GM19455 (cell line): Measurements from ENCODE around the gene RHOXF2.
"Not testable (repeated sequence)": the region's sequence is repeated elsewhere in the genome, so short reads cannot be mapped to it uniquely, and the experiment has no call there.

Source experiments
- ATAC-seq: cut with Tn5 transposase; IDR thresholded peaks from one replicate; pipeline ENCODE4 v1.9.1; 2021; ENCODE audit not compliant: unreplicated experiment

Gene RHOXF2, protein sequence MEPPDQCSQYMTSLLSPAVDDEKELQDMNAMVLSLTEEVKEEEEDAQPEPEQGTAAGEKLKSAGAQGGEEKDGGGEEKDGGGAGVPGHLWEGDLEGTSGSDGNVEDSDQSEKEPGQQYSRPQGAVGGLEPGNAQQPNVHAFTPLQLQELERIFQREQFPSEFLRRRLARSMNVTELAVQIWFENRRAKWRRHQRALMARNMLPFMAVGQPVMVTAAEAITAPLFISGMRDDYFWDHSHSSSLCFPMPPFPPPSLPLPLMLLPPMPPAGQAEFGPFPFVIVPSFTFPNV

DNA sequence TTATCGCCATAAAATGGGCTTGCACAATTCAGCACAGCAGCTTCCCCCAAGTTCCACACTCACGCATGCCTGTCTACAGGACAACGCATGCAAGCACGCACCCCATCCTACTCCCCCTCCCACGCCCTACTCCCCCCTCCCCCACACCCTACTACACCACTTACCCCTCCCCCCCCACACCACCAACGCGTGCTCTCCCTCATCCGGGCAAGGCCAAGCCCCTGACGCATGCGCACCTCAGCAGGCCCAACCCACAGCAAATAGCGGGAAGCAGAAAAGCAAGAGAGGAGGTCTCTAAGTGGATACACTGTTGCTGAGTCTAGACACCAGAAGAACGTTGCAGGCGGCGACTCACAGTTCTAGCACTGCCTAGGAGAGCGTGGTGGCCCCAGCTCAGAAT lies at the start of gene RHOXF2:
TSS of gene RHOXF2 (plus strand) at position 301 of the 400 bp plus-strand sequence. CDS start 138 bp downstream, outside the sequence.
- not testable (repeated sequence) for ATAC-seq

DNA sequence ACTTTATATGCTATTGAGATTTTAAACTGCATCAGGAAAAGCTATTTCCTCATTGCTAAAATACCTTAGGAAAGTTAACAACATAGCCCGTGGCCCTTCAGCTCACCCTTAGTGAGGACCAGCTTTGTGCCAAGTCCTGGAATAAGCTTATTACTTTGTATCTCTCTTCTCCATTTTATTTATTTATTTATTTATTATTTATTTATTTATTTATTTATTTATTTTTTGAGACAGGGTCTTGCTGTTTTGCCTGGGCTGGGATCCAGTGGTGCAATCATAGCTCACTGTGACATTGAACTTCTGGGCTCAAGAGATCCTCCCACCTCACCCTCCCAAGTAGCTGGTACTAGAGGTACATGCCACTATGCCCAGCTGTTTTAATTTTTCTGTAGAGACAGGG lies 49.0 kb upstream of the RHOXF2 start:
- no peak for ATAC-seq

GRCh38 chrX:120111611-120112010 lies 46.8 kb upstream of the RHOXF2 start:
- ATAC-seq: no peak

DNA sequence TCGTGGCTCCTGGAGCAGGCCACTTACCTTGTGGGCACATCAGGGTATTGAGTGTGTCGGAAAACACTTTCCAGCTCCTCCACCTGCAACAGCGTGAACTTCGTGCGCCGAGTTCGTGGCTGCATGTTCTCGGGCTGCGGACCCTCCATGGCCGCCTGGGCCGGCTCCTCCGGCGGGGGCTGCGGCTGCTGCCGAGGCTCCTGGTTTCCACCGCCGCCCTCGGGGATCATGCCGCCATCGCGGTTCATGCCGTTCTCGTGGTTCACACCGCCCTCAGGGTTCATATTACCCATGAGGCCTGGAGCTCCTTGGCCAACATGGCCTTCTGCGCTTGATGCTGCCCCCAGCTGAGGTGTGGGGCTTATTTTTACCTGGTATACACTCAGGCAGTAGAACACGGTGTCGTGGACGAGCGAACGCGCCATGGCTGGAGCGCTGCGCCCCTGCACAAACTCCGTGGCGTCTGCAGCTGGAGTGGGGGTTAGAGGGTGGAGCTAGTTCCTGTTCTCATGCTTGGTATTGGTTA lies 42.9 kb upstream of the RHOXF2 start, which contains the start of gene RHOXF1:
TSS of gene RHOXF1 (minus strand) at position 476 of the 526 bp plus-strand sequence. CDS start at position 425, 51 bp downstream.
- no peak for ATAC-seq

DNA sequence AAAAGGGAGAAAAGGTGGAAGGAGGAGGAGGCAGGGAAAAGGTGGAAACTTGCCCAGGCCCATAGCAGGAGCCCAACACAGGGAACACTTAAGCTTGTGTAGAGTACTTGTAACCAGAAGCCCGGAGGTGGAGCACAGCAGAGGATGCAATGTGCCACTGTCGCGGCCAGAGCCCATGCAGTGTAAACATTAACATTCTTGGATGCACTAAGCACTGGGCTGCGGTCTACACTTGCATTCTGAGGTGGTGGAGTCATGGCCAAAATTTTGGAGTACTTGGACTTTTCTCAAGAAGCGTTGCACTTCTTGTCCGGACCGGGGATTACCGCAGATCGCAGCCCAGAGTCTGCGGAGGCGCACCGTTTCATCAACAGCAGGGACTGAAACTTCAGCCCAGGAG lies 38.2 kb upstream of the RHOXF2 start:
- ATAC-seq: no peak

GRCh38 chrX:120125444-120125843 lies 33.0 kb upstream of the RHOXF2 start:
- ATAC-seq: no peak

DNA sequence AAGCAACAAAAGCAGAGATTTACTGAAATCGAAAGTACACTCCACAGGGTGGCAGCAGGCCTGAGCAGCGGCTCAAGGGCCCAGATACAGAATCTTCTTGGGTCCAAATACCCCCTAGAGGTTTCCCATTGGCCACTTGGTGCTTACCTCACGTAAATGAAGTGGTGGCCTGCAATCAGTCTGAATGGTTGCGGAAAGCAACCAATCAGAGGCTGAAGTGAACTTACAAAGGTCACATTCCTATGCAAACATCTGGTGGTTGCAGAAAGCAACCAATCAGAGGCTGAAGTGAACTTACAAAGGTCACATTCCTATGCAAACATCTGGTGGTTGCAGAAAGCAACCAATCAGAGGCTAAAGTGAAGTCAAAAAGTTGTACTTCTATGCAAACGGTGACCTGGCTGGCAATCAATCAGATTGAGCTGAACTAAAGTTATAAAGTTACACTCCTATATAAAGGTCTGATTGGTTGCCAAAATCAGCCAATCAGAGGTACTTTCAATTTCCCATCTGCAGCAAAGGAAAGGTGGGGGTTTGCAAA lies 30.0 kb upstream of the RHOXF2 start:
- not testable (repeated sequence) for ATAC-seq

GRCh38 chrX:120136128-120136527 lies 22.3 kb upstream of the RHOXF2 start:
- ATAC-seq: no peak

DNA sequence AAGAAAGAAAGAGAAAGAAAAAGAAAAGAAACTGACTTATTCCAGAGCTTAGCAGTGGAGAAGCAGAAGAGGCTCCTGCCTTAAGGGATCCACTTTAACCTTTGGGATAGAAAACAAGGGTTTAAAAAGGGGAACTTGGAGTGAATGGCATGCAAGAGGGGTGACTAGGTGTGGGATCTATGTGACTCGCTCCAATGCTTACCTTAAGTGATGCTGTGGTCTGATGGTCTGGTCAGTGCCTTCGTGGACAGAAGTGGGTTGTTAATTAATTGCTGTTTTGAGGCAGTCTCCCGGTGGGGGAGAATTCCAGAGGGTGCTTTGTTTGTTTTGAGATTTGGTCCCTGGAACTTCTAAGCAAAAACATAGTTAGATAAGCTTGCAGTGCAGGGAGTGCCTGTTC lies 21.6 kb upstream of the RHOXF2 start:
- no peak for ATAC-seq

DNA sequence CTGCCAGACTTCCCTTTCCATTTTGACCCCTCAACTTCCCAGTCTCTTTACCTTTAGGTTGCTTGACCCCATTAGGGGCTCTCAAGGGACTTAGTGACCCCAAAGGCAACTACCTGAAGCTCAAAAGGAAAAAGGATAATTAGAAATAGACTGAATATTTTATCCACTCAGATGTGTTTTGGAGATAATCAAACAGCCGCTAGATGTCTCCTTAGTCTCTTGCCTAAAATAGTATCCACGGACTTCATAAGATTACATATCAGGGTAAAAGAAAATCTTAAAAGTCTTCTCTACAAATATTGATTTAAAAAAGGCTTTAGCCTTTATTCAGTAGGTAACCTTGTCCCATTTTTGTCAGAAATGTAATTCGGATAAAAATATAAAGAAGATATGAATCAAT lies 21.0 kb upstream of the RHOXF2 start:
- no peak for ATAC-seq

DNA sequence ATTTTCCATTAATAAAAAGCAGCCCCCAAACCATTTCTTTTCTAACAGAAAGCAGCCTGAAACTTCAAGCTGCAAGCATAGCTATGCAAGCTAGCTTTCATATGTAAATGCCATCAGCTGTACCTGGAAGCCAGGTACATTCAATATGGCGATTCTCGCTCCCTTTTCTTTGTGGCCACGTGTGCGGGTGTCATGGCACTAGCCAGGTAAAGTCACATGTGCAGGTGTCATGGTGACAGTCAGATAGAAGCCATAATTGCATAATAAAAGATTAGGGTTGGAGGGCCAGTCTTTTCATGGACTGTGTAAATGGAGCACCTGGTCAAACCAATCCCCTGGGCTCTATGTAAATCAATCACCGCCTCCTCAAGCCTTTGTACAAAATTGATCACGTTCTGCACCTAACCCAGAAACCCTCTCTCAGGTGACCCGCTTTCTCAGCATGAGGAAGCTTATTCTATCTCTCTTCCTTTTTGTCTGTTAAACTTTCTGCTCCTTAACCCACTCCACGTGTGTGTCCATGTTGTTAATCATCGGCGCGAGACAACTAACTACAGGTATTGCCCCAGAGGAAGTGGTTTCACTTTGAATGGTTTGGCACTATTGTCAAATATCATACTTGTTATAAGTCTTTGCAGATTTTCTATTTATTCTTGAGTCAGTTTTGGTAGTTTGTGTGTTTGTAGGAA lies 18.0 kb upstream of the RHOXF2 start:
- ATAC-seq: no peak

DNA sequence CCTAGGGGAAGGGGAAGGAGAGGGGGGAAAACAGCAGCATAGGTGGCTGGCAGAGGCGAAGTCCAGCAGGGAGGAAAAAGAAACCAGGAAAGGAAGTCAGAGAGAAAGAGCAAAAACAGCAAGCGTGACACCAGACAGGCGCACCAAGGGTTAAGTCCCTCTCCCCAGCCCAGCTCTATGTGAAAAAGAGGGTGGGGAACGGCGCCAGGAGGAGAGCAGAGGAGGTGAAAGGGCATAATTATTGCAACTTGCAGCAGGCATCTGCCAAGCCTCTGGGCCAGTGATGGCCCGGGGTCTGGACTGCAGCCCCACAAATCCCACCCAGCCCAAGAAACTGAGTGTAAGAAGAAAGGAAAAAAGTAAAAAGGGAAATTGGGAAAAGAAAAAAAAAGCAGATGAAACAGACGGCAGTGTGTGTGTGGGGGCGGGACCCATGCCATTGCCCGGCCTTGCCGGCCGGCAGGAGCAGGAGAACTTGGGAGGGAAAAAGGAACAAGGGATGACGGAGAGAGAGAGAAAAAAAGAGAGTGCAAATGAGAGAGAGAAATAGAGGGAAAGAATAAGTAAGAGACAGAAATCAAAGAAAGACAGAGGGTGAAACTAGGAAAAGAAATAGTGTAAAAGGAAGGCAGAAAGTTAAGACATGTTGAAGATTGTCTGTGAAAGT lies 14.1 kb upstream of the RHOXF2 start:
- no peak for ATAC-seq

DNA sequence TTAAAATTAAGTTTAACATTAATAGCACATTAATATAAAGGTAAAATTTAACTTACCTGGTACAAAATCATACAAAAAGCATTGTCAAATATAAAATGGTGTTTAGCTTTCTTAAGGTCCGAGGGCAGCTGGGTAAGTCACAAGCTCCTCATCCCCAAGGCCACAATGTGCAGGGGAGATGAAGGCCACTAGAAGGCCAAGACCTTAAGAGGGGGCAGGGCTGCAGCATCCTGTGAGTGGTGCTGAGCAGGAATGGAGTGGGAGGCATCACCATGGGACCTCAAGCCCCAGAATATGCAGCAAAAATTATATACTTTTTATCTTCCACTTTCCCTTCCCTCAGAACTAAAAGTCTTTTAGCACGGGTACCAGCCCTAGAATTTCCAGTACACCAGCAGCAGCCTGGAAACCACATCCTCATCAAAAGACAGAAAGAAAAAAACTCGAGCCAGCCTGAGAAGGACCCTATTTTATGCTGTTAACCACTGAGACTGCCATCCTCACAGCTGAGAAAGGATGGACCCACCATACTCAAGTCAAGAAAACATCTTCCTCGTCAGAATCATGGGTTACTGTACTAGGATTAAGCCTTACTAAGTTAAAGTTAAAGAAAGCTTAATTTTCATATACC lies 13.0 kb upstream of the RHOXF2 start:
- ATAC-seq: no peak

- ATAC-seq: not testable (repeated sequence)
Observed at GRCh38 chrX:120146323-120146722, 12.1 kb upstream of the RHOXF2 start.

- ATAC-seq: no peak
Observed at GRCh38 chrX:120147537-120147936, 10.9 kb upstream of the RHOXF2 start.

GRCh38 chrX:120150109-120150744 lies 8.2 kb upstream of the RHOXF2 start:
- not testable (repeated sequence) for ATAC-seq

DNA sequence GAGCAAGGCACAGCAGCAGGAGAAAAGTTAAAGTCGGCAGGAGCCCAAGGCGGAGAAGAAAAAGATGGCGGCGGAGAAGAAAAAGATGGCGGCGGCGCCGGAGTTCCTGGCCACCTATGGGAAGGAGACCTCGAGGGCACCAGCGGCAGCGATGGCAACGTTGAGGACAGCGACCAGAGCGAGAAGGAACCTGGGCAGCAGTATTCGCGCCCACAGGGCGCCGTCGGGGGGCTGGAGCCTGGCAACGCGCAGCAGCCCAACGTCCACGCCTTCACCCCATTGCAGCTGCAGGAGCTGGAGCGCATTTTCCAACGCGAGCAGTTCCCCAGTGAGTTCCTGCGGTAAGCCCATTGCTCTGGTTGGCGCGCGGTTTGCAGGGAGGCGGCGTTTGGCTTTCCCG lies 673 bp downstream of the RHOXF2 start:
- ATAC-seq: not testable (repeated sequence)

DNA sequence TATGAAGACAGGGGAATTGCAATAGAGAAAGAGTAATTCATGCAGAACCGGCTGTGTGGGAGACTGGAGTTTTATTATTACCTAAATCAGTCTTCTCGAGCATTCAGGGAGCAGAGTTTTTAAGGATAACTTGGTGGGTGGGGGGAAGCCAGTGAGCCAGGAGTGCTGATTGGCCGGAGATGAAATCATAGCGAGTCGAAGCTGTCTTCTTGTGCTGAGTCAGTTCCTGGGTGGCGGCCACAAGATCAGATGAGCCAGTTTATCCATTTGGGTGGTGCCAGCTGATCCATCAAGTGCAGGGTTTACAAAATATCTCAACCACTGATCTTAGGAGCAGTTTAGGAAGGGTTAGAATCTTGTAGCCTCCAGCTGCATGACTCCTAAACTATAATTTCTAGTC lies 34.8 kb downstream of the RHOXF2 start:
- ATAC-seq: not testable (repeated sequence)

GRCh38 chrX:120193720-120194119 lies 35.3 kb downstream of the RHOXF2 start:
- not testable (repeated sequence) for ATAC-seq

GRCh38 chrX:120195786-120196185 lies 37.4 kb downstream of the RHOXF2 start:
- ATAC-seq: not testable (repeated sequence)
